Epithelial cell of proximal tubule (primary cell): ENCODE data around the gene SORD. TPM values are rescaled to one million over a fixed set of nuclear protein-coding genes. Genes with fewer than 3 reads are reported as not detected.
"Not testable (repeated sequence)": the region's sequence is repeated elsewhere in the genome, so short reads cannot be mapped to it uniquely, and the experiment has no call there.

Source experiments
- DNase-seq: peaks from one replicate; pipeline ENCODE4 v3.0.0-alpha.2; 2011; ENCODE audit warnings: low read depth
- H3K4me3 ChIP-seq: 2 replicates; pipeline ENCODE4 v1.5.1; 2011; ENCODE audit warnings: low read depth, mild to moderate bottlenecking, low read length
- CTCF ChIP-seq: conservative IDR thresholded peaks from 2 replicates; pipeline ENCODE4 v1.5.1; 2012; ENCODE audit warnings: low read depth, mild to moderate bottlenecking, low read length
- total RNA-seq: library from RNA; depleted of rRNA; stranded (reverse); fragments of >200 nt; gene quantifications from 2 replicates; pipeline ENCODE4 v1.2.3, GENCODE V29; 2015

Gene SORD
- total RNA-seq = 32.7 and 36.2 TPM in 2 replicates

- H3K4me3 ChIP-seq = peak within 1 kb of the TSS; percentile 73
- DNase-seq = no peak
- TF ChIP-seq CTCF = no peak
These were observed at the start of gene SORD for GRCh38 chr15:45022871-45023658. TSS of gene SORD (plus strand) at chr15:45023195. CDS start at chr15:45023284, 89 bp downstream.

- not testable (repeated sequence) for DNase-seq, H3K4me3 ChIP-seq
These were observed 46.8 kb upstream of the SORD start for GRCh38 chr15:44976183-44976582.

GRCh38 chr15:44977781-44978180 lies 45.2 kb upstream of the SORD start:
- DNase-seq = peak; percentile 16
- H3K4me3 ChIP-seq = not testable (repeated sequence)

- DNase-seq, H3K4me3 ChIP-seq: not testable (repeated sequence)
These were observed 43.2 kb upstream of the SORD start for GRCh38 chr15:44979617-44980339.

GRCh38 chr15:44984144-44984543 lies 38.9 kb upstream of the SORD start:
- not testable (repeated sequence) for H3K4me3 ChIP-seq, DNase-seq

GRCh38 chr15:44986346-44987055 lies 36.5 kb upstream of the SORD start:
- DNase-seq = not testable (repeated sequence)

GRCh38 chr15:44987711-44988110 lies 35.3 kb upstream of the SORD start:
- not testable (repeated sequence) for DNase-seq, H3K4me3 ChIP-seq

More at GRCh38 chr15:44986346-44987055, 36.5 kb upstream of the SORD start:
- not testable (repeated sequence) for H3K4me3 ChIP-seq

GRCh38 chr15:44988184-44988869 lies 34.7 kb upstream of the SORD start:
- DNase-seq, H3K4me3 ChIP-seq: not testable (repeated sequence)

- not testable (repeated sequence) for DNase-seq, H3K4me3 ChIP-seq
These were observed 34.1 kb upstream of the SORD start for GRCh38 chr15:44988870-44989219.

- H3K4me3 ChIP-seq, DNase-seq: not testable (repeated sequence)
These were observed 25.4 kb upstream of the SORD start for GRCh38 chr15:44997632-44998031.

- no peak for TF ChIP-seq CTCF
- H3K4me3 ChIP-seq = no peak overlapping the region
- no peak for DNase-seq
These were observed 23.9 kb upstream of the SORD start for GRCh38 chr15:44999105-44999504.

GRCh38 chr15:45001180-45001579 lies 21.8 kb upstream of the SORD start:
- not testable (repeated sequence) for DNase-seq, H3K4me3 ChIP-seq

GRCh38 chr15:45003731-45004410 lies 19.1 kb upstream of the SORD start:
- not testable (repeated sequence) for H3K4me3 ChIP-seq, DNase-seq

- not testable (repeated sequence) for H3K4me3 ChIP-seq, DNase-seq
These were observed 18.3 kb upstream of the SORD start for GRCh38 chr15:45004590-45005175.
